ENCODE results near the gene PPFIBP1.
A peak's percentile ranks its signal among the peaks of the same experiment; 100 is the strongest.

PPFIBP1 gene

GRCh38 chr12:27523642-27524493 is at the start of gene PPFIBP1:
TSS of gene PPFIBP1 (plus strand) at chr12:27524206. CDS start at chr12:27633397, 109,191 bp downstream.
- DNase-seq = peak; percentile 98

DNA sequence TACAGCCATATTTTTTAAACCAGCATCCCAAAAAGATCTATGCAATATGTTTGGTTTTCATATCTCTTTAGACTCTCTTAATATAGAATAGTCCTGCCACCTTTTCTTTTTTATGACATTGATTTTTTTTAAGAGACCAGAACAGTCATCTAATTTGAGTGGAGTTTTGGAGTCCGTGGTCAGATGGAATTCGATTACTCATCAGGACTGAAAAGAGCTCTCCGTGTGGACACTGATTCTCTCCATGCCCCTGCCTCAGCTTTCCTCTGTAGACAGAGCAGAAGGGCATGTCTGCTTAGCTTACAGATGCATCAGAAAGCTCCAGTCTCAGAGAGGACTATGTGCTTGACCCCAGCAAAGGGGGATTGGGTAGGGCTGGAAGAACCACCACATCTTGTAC is 49.7 kb upstream of the PPFIBP1 start:
- no peak for DNase-seq

GRCh38 chr12:27477049-27477448 is 47.0 kb upstream of the PPFIBP1 start:
- DNase-seq = no peak

DNA sequence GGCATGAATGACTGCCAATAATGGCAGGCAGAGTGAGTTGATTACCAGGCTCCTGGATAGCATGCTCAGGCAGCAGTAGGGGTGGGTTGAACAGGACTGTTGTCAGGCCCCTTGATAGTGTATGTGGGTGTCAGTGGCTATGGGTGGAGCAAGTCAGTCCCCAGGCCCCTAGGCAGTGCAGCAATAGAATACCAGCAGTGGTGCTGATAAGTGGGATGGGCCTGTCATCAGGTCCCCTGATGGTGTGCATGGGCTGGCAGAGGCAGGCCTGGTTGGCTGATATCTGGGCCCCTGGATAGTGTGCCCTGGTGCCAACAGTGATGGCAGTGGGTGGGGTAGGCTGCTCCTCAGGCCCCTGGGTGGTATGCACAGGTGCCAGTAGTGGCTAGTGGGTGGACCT is 45.1 kb upstream of the PPFIBP1 start:
- no peak for DNase-seq

DNA sequence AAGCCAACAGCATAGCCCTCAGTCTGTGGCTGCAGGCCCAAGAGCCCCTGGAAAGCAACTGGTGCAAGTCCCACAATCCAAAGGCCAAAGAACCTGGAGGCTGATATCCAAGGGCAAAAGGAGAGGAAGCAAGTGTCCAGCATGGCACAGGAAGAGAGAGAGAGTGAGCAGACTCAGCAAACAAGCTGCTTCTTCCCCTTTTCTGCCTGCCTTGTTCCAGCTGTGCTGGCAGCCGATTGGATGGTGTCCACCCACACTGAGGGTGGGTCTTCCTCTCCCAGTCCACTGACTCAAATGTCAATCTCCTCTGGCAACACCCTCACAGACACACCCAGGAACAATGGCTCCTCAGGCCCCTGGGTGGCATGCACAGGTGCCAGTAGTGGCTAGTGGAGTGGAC is 44.0 kb upstream of the PPFIBP1 start:
- no peak for DNase-seq

GRCh38 chr12:27486961-27487360 is 37.0 kb upstream of the PPFIBP1 start:
- DNase-seq = no peak

DNA sequence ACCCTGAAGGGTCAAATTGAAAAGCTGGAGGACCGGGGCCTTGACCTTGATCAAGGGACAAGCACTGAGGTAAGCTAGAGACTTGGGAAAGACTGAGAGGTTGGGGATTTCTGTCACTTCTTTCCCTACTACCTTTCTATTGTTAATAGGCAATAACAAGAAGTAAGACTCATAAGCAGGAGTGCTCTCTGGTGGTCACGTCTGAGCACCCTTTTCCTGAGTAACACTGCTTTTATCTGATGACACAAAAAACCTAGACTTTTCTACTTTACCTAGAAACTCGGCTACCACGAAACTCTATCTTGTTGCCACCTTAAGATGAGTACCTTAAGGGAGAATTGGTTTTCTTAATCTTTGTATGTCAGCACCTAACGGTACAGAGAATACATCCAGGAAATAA is 35.5 kb upstream of the PPFIBP1 start:
- no peak for DNase-seq

GRCh38 chr12:27491226-27491625 is 32.8 kb upstream of the PPFIBP1 start:
- DNase-seq = no peak

DNA sequence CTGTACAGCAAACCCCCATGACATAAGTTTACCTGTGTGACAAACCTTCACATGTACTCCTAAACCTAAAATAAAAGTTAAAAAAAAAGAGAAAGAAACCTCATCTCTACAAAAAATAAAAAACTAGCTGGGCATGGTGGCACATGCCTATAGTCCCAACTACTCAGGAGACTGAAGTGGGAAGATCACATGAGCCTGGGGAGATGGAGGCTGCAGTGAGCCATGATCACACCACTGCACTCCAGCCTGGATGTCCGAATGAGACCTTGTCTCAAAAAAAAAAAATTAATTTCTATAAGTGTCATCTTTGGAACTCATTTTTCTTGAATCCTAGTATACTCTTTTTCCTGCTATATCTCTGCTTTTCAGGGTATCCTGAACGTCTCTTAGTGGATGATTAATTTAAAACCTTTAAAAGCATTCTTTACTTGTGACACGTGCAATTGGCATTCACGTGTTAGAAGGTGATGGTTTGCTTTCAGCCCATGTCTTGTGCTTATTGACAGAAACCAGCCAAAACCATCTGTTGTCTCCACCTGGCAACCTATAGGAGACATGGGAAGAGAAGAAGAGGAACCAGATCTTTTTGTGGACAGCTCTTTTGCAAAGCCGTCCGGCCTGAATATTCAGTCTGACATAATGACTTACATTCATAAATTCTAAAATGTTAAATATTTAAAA is 30.6 kb upstream of the PPFIBP1 start:
- no peak for DNase-seq

DNA sequence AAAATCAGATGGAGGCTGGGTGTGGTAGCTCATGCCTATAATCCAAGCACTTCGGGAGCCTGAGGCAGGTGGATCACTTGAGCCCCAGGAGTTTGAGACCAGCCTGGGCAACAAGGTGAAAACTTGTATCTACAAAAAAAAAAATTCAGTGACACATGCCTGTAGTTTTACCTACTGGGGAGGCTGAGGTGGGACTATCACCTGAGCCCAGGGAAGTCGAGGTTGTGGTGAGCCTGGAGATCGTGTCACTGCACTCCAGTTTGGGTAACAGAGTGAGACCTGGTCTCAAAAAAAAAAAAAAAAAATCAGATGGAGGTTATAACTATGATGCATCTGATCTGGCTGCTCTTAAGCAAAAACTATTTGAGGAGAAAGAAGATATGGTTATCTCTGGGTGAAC is 26.6 kb upstream of the PPFIBP1 start:
- DNase-seq = no peak

GRCh38 chr12:27498149-27498548 is 25.9 kb upstream of the PPFIBP1 start:
- no peak for DNase-seq

GRCh38 chr12:27498761-27499160 is 25.2 kb upstream of the PPFIBP1 start:
- no peak for DNase-seq

DNA sequence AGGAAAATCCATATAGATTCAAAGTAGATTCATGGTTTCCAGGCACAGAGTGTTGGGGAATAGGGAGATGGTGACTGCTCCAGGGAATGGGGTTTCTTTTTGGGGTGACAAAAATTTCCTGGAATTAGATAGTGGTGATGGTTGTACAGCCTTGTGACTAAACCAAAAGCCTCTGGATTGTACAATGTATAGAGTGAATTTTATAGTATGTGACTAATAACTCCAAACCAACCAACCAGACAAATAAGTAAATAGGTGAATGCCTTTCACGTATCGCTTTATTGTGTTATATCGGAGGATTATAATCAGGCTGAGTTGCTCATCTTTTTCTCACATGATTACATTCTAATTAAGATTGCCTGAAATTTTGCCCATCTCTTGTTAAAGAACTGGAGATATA is 24.6 kb upstream of the PPFIBP1 start:
- DNase-seq = no peak

GRCh38 chr12:27500546-27500945 is 23.5 kb upstream of the PPFIBP1 start:
- no peak for DNase-seq

DNA sequence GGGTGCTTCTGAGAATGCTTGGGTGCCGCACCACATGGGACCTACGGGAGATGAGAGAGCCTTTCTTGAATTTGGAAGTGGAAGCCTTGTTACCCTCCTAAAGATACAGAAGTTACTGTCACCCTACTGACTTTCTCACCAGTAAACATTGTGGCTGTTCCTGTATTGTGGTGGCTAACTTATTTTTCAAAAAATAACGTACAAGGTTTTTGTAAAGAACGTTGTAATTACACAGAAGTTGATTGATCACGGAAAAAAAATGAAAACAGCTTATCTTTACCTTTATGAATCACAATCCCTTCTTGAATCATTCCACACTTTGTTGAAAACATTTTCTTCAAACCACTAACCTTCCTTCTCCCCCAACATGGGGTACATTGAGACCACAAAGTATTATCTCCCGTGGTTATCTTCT is 22.0 kb upstream of the PPFIBP1 start:
- no peak for DNase-seq

DNA sequence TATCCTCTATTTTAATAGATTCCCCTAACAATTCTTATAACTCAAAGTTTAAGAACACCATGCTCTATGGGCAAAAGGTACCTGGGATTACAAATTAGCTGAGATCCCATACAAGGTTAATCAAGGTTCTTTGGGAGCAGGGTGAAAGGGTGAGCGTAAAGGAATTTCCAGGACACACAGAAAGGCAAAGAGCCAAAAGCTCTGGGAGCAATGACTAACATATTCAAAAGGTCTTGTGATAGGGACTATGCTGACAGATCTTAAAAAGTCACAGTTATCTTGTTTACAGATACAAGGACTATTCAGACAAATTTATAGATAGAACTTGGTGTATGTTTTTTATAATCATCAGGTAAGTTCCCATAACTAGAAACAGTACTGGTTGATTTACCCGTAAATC is 19.5 kb upstream of the PPFIBP1 start:
- DNase-seq = no peak

- no peak for DNase-seq
Measured at GRCh38 chr12:27505109-27505508, 18.9 kb upstream of the PPFIBP1 start.

- no peak for DNase-seq
Measured at GRCh38 chr12:27505761-27506160, 18.2 kb upstream of the PPFIBP1 start.

GRCh38 chr12:27506645-27507189 is 17.3 kb upstream of the PPFIBP1 start:
- DNase-seq = no peak

GRCh38 chr12:27508736-27509431 is 15.1 kb upstream of the PPFIBP1 start:
- no peak for DNase-seq

- DNase-seq = no peak
Measured at GRCh38 chr12:27511031-27511722, 12.8 kb upstream of the PPFIBP1 start.

DNA sequence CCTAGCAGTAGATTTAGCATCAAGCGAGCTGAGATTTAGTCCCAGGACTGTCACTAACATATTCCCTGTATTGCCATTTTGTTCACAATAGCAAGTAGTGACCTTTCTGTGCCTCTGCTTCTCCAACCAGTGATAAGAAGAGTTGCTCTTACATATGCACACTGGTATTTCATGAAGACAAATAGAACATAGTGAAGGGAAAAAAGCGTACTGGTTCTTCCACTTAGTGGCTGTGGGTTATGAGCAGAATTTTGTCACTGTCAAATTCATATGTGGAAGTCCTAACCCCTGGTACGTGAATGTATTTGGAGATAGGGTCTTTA is 12.3 kb upstream of the PPFIBP1 start:
- no peak for DNase-seq

All from activated effector memory CD4-positive, alpha-beta T cell treated with Interleukin-2 at 50 U/mL for 16 hours (primary cell).